Posterior cingulate gyrus (tissue), 11 donors: ENCODE data around the gene HNRNPL.
"Not testable (repeated sequence)": the region's sequence is repeated elsewhere in the genome, so short reads cannot be mapped to it uniquely, and the experiment has no call there.

ENCODE experiments used
- DNase-seq, 10 donors: peaks; one replicate each; pipeline versions ENCODE4 v3.0.0 to v3.0.0-alpha.2; 2020 to 2021; ENCODE audit warnings: mixed read lengths in 3 of 10
- intact Hi-C: fragments of 100-400 bp; cut with DNase I; formaldehyde crosslinking; loops from one replicate; pipeline ENCODE4 v1.15.1; 2023

The HNRNPL gene

DNA sequence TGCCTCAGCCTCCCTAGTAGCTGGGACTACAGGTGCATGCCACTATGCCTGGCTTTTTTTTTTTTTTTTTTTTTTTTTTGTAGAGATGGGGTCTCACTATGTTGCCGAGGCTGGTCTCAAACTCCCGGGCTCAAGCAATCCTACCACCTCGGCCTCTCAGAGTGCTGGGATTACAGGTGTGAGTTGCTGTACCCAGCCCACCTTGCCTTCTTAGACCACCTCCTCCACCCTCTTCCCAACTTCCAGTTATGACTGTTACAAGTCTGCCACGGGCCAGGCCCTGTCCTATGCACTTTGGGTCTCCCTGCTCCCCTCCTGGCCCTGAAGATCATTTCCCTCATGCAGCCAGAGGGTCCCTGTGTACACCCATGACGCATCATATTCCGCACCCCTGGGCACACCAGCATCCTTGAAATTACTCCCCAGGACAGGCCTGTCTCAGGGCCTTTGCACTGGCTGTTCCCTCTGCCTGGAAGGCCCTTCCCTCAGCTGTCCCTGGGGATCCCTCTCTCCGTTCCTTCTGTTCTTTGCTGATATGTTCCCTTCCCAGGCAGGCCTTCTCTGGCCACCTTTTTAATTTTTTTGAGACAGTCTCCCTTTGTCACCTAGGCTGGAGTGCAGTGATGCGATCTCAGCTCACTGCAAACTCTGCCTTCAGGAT, 40.1 kb downstream of the HNRNPL start:
- intact Hi-C loops: no loop called here
- DNase-seq: peak in 2 of 10 donors; percentile 17 to 42

DNA sequence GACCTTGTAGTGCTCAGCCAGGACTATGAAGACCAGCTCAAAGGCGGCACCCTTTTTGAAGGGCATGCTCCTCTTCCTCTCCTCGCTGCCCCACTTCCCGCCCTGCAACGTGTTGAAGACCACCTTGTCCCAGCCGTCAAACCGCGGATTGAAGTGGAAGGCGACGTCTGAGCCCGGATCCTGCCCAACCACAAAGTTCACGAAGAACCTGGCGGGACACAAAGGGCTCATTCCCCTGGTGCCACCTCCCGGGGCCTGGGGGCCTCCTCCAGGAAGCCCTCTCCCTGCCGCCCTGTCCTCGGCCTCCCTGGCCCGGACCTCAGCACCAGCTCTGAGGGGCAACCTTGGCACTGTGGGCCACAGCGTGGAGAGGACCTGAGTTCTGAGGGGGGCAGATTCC, 41.0 kb downstream of the HNRNPL start:
- peak in 1 of 10 donors; percentile 26 for DNase-seq
- intact Hi-C loops: no loop called here

DNA sequence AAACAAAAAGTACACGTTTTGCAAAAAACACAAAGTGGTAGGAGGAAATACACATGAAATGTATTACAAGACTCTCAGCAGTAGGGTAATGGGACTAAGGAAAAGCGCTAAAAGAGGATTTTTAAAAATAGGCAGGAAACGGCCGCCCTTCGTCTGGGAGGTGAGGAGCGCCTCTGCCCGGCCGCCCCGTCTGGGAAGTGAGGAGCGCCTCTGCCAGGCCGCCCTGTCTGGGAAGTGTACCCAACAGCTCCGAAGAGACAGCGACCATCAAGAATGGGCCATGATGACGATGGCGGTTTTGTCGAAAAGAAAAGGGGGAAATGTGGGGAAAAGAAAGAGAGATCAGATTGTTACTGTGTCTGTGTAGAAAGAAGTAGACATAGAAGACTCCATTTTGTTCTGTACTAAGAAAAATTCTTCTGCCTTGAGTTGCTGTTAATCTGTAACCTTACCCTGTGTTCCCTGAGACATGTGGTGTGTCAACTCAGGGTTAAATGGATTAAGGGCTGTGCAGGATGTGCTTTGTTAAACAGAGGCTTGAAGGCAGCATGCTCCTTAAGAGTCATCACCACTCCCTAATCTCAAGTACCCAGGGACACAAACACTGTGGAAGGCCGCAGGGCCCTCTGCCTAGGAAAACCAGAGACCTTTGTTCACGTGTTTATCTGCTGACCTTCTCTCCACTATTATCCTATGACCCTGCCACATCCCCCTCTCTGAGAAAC, 42.2 kb downstream of the HNRNPL start:
- peak in 2 of 10 donors; percentile 37 to 55 for DNase-seq
- intact Hi-C loops: not testable (repeated sequence)

DNA sequence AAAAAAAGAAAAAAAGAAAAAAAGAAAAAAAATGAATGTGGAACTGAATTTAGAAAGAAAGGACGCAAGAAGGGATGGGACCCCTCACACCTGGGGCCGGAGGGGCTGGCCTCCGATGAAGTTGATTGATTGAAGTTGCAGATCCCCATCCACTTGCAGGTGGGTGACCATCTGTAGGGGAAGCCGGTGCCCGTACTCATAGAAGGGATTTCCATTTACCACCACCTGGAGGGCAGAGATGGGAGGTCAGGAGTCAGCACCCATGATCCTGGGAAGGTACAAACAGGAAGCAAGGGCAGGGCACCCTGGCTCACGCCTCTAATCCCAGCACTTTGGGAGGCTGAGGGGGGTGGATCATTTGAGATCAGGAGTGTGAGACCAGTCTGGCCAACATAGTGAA, 43.4 kb downstream of the HNRNPL start:
- intact Hi-C loops: no loop called here
- peak in 2 of 10 donors; percentile 27 to 52 for DNase-seq

DNA sequence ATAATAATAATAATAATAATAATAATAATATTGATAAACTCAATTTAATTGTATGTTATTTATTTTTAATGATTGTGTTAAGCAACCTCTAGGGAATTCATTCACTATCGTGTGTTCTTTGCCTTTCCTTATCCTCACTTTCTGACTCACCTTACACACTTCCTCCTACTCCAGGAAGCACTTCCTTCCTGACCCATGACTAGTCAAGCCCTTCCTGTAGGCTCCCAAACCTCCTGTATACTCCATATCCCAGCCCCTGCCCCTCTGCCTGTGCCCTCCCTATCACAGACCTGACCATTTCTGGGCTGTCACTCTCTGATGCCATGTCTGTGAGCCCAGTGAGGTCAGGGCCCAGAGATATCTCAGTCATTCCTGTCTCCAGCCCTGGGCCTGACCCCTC, 44.6 kb downstream of the HNRNPL start:
- DNase-seq: no peak
- intact Hi-C loops: no loop called here

DNA sequence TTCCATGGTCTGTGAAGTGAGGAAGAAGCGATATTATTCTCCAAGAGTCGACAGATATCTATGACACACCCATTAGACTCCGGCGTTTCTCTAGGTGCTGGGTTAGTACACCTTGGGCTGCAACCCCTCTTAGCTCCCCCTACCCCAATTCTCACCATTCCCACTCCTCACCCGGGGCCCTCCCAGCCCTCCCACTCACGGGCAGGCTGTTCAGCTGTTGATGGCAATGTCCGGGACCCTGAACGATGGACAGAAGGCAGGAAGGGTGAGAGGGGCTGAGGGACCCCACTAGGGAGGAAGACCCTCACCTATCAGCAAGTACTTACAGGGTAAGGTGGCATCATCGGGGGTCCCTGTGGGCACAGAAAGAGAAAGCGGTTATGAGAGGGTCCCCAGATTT, 46.2 kb downstream of the HNRNPL start:
- intact Hi-C loops: no loop called here

DNA sequence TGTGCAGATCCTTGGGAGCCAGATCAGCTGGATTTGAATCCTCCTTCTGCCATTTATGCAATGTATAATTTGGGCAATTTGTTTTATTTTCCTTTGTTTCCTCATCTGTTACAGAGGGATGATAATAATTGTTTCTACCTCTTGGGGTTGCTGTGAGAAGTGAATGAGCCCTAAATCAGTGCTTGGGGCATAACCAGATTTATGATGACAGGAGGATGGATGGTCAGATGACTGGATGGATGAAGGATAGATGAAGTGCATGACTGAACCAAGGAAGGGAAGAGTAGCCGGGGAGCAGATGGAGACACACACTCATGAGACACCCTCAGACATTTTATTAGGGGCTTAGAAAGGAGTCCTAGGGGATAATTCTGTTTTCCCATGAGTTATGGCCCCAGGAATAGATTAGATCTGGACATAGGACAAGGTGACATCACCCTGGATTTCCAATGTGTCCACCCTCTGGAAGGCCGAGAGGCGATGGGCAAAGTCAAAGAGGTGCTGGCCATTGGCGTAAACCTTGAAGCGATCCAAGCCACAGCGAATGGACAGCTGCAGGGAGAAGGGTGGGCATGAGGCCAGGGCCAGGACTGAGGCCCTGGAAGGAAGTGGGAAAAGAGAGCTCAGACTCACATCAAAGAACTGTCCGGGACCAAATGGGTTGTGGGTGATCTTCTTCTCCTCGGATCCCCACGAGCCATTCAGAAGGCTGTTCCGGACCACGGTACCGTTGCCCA, 48.3 kb downstream of the HNRNPL start:
- intact Hi-C loops: no loop called here

More for the DNA sequence above, 46.2 kb downstream of the HNRNPL start:
- peak in 1 of 10 donors; percentile 45 for DNase-seq

DNA sequence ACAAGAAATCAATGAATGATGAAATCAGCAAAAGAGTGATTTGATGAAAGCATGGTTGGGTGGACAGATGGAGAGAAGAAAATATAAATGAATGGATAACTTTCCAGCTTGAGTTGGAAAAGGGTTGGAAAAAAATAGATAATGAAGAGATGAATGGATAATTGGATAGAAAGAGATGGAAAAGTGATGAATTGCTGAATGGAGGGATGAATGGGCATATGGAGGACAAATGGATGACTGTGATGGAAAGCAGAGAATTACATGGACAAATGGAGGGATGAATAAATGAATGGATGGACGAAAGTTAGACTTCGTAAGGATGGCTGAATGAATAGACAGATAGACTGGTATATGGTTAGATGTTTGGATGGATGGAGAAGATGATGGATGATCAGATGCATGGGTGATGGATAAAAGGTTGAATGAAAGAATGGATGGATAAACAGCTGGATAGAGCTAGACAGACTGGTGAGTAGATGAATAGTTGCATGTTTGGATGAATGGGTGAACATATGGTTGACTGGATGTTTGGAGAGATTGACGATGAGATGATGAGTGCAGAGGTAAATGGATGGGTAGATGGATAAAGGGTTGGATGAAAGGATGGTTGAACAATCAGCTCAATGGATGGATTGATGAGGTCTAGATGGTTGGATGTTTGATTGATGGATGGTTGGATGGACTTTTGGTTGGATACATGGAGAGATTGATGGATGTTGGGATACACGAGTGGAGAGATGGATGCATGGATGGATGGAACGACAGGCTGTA, 49.0 kb downstream of the HNRNPL start:
- intact Hi-C loops: no loop called here
- no peak for DNase-seq

More for the DNA sequence above, 48.3 kb downstream of the HNRNPL start:
- DNase-seq: peak in 1 of 10 donors; percentile 31

DNA sequence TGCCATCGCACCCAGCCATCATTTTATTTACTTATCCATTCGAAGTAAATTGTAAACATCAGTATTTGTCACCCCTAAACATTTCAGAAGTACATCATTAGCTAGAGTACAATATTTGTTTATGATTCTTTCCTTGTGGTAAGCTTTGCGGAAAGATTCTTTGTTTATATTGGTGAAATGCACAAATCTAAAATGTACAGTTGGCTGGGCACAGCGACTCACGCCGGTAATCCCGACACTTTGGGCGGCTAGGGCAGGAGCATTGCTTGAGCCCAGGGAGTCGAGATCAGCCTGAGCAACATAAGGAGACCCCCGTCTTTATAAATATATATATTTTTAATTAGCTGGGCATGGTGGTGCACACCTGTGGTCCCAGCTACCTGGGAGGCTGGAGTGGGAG, 50.7 kb downstream of the HNRNPL start:
- intact Hi-C loops: no loop called here
- peak in 1 of 10 donors; percentile 43 for DNase-seq

DNA sequence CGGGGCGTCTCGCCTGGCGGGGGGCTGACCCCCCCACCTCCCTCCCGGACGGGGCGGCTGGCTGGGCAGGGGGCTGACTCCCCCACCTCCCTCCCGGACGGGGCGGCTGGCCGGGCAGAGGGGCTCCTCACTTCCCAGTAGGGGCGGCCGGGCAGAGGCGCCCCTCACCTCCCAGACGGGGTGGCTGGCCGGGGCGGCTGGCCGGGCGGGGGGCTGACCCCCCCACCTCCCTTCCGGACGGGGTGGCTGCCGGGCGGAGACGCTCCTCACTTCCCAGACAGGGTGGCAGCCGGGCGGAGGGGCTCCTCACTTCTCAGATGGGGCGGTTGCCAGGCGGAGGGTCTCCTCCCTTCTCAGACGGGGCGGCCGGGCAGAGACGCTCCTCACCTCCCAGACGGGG, 52.0 kb downstream of the HNRNPL start:
- intact Hi-C loops: not testable (repeated sequence)
- DNase-seq: peak in 1 of 10 donors; percentile 79

DNA sequence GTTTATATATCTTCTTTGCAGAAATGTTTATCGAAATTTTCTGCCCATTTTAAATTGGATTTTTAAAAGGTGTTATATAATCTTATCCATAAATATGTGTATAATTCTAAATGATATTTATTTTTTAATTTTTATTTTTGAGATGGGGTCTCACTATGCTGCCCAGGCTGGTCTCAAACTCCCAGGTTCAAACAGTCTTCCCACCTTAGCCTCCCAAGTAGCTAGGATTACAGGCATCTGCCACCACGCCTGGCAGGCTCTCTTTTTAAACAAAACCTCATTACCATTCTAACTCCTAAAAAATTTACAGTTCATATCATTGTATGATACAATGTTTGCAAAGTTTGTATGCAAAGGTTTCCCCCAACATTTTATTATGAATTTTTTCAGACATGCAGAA, 53.6 kb downstream of the HNRNPL start:
- intact Hi-C loops: no loop called here
- DNase-seq: no peak

DNA sequence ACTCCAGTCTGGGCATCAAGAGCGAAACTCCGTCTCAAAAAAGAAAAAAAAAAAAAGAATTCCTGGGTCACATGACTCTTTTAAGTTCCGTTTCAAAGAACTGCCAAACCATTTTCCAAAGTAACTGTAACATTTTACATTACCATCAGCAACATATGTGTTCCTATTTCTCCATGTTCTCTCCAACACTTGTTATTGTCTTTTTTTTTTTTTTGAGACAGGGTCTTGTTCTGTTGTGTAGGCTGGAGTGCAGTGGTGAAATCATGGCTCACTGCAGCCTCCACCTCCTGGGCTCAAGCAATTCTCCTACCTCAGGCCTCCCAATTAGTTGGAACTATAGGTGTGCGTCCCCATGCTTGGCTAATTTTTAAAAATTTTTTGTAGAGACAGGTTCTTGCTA, 54.2 kb downstream of the HNRNPL start:
- DNase-seq: no peak
- intact Hi-C loops: no loop called here

DNA sequence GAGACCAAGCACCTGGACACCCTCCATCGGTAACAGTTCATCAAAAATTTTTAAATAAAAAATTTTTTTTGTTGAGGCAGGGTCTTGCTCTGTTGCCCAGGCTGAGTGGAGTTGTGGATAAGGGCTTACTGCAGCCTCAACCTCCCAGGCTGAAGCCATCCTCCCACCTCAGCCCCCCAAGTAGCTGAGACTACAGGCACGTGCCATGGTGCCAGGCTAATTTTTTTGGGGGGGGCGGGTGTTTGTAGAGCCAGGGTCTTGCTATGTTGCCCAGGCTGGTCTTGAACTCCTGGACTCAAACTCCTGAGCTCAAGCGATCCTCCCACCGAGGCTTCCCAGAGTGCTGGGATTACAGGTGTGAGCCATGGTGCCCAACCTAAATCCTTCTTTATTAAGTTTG, 56.1 kb downstream of the HNRNPL start:
- intact Hi-C loops: no loop called here
- DNase-seq: peak in 1 of 10 donors; percentile 43

DNA sequence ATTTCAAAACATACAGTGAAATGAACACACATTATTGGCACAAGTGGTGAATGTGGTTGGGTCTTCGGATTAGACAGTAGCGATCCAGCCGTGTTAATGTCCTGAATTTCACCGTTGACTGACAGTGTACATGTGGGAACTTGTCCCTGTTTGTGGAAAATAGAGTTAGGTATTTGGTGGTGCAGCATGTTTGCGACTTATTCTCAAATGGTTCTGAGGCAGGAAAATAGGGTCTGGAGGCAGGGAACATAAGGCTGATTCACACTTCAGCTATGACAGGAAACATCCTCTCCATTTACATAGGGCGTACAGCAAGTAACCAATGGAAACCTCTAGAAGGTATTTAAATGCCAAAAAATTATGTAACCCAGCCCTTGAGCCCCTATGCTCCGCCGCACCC, 56.6 kb downstream of the HNRNPL start:
- no peak for DNase-seq
- intact Hi-C loops: no loop called here

DNA sequence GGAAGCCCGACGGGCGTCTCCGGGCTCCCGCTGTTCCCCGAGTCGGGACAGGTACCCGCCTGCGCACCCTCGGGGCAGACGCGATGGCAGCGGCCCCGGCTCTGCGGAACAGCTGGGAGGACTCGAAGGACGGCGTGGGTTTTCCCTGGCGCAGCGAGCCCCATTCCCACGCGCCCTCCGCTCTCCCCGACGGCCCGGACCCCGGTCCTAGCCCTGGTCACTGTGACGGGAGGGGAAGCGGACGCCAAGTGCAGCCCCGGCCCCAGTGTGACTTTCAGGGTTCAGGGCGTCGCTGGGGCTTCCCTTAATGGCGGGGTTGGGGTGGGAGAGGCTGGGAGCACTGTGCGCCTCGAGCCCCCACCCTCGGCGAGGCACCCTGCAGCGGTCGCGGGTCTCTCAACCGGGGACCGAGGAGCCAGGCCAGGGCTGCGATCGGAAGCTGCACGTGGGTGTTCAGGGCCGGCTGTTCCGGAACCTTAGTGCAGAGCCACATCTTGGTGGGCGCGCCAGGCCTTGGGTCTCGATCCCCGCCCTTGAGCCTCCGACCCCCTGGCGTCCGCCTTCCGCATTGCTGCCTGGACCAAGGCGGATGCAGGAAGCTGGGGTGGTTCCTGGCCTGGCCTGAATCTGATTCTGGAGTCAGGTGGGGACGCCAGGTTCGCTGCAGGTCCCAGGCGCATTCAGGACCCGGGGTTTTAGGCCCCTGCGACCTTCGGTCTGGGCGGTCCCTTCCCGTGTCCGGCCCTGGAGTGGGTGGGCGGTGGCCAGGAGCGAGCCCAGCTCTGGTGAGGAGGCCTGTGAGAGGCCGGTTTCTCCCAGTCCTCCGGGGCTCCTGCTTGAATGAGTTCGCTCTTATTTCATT, 57.3 kb downstream of the HNRNPL start:
- intact Hi-C loops: no loop called here
- peak in 1 of 10 donors; percentile 83 for DNase-seq

DNA sequence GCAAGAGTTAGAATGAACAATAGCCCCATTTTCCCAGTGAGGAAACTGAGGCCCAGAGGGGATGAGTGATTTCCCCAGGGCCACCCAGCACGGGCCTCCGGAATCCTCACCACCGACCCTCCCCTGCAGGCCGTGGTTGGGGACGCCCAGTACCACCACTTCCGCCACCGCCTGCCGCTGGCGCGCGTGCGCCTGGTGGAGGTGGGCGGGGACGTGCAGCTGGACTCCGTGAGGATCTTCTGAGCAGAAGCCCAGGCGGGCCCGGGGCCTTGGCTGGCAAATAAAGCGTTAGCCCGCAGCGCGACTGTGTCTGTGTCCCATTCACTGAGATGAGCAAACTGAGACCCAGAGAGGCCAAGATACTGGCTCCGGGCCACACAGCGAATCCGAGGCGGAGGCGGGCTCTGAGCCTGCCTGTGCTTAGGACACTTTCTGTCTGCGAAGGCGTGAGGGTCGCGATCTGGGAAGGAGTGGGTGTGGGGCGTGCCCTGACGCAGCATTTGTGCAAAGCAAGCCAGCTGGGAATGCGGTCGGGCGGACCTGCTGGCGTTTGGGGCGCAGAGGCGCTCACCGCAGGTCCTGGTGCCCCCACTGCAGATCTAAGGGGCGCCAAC, 58.2 kb downstream of the HNRNPL start:
- DNase-seq, intact Hi-C loops: not testable (repeated sequence)

DNA sequence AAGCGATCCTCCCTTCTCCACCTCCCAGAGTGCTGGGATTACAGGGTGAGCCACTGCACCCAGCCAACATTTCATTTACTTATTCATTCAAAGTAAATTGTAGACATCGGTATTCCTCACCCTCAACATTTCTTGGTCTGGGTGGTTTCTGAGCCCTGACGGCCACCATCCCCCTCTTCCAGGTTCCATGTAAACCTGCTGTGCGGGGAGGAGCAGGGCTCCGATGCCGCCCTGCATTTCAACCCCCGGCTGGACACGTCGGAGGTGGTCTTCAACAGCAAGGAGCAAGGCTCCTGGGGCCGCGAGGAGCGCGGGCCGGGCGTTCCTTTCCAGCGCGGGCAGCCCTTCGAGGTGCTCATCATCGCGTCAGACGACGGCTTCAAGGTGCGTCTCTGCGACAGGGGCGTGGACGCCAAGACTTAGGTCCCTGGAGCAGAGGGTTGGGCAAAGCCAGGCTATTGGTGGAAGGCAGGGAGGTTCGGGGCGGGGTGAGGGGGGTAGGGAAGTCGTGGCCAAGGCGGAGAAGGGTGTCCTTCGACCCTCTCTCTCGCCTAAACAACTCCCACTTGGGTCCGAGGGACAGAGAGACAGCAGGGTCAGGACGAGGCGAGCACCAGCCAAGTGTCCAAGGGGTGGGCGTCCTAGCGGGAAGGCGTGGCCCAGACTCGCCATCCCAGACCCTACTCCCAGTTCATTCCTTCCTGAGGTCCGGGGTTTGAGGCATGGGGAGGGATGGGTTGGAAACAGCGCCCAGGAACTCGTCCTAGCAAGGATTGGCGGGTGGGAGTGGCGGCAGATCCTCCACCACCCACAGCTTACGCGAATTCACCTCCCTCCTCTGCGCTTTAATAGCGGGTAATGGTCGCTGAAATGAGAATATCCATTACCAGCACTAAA, 59.0 kb downstream of the HNRNPL start:
- DNase-seq: peak in 1 of 10 donors; percentile 76
- intact Hi-C loops: not testable (repeated sequence)
